CD4-positive, alpha-beta T cell (primary cell): ENCODE data around the gene APOL2. TPM values are rescaled to one million over a fixed set of nuclear protein-coding genes. Genes with fewer than 3 reads are reported as not detected.
"Not testable (repeated sequence)": the region's sequence is repeated elsewhere in the genome, so short reads cannot be mapped to it uniquely, and the experiment has no call there.

ENCODE experiments used
- ATAC-seq: fragments of 200-7000 bp; cut with Tn5 transposase; one replicate; pipeline ENCODE4 v1.10.0; 2022; ENCODE audit warnings: mild to moderate bottlenecking; ENCODE audit not compliant: poor library complexity
- CTCF ChIA-PET: fragments of 350-600 bp; sonication (Branson Sonifier 250); formaldehyde crosslinking; loops from one replicate; lab custom pipeline; 2021; ENCODE audit warnings: antibody characterized with exemption, inconsistent platforms; lab: Charles Lee
- POLR2A ChIA-PET: fragments of 350-600 bp; sonication (Branson Sonifier 250); formaldehyde crosslinking; loops from one replicate; lab custom pipeline; 2021; ENCODE audit warnings: antibody characterized with exemption, inconsistent platforms; lab: Charles Lee
- DNase-seq, 14 experiments: peaks; one replicate each; pipeline ENCODE4 v3.0.0-alpha.2; 2013 to 2020; ENCODE audit warnings: mixed read lengths in 2 of 14
- H3K27ac ChIP-seq, 2 donors: one replicate each; pipeline versions ENCODE4 v1.5.1 to v1.7.0; 2013; ENCODE audit warnings: low read length in 2 of 2, low read depth in 1 of 2, mild to moderate bottlenecking in 1 of 2
- H3K27me3 ChIP-seq, 2 experiments: 1 replicate in 1 of 2; 2 replicates in 1 of 2; pipeline versions ENCODE4 v1.6.1 to v1.7.0; 2013; ENCODE audit warnings: low read length in 2 of 2, control low read depth in 1 of 2, mild to moderate bottlenecking in 1 of 2, moderate library complexity in 1 of 2; ENCODE audit not compliant: insufficient read depth in 2 of 2, control insufficient read depth in 1 of 2
- H3K36me3 ChIP-seq: one replicate; pipeline ENCODE4 v1.6.1; 2013; ENCODE audit warnings: low read length, control low read depth; ENCODE audit not compliant: insufficient read depth
- H3K4me1 ChIP-seq: one replicate; pipeline ENCODE4 v1.6.1; 2013; ENCODE audit warnings: low read length, control low read depth; ENCODE audit not compliant: insufficient read depth
- H3K4me3 ChIP-seq: one replicate; pipeline ENCODE4 v1.5.1; 2013; ENCODE audit warnings: mild to moderate bottlenecking, low read length, moderate library complexity
- H3K9me3 ChIP-seq, 2 experiments: 1 replicate in 1 of 2; 2 replicates in 1 of 2; pipeline versions ENCODE4 v1.6.1 to v1.7.0; 2013; ENCODE audit warnings: low read length in 2 of 2, mild to moderate bottlenecking in 2 of 2, control low read depth in 1 of 2, moderate library complexity in 1 of 2; ENCODE audit not compliant: control insufficient read depth in 1 of 2, insufficient read depth in 1 of 2
- H3K27ac Mint-ChIP-seq: one replicate; pipeline ENCODE4 v1.8.0; 2020; ENCODE audit warnings: mixed read lengths
- H3K27me3 Mint-ChIP-seq: one replicate; pipeline ENCODE4 v1.8.0; 2021; ENCODE audit warnings: mixed read lengths
- H3K36me3 Mint-ChIP-seq: one replicate; pipeline ENCODE4 v1.8.0; 2021; ENCODE audit warnings: low read depth, mixed read lengths
- H3K4me1 Mint-ChIP-seq: one replicate; pipeline ENCODE4 v1.8.0; 2021; ENCODE audit warnings: low read depth, mixed read lengths
- H3K4me3 Mint-ChIP-seq: one replicate; pipeline ENCODE4 v1.8.0; 2020; ENCODE audit warnings: mild to moderate bottlenecking, mixed read lengths
- H3K9me3 Mint-ChIP-seq: one replicate; pipeline ENCODE4 v1.8.0; 2020; ENCODE audit warnings: mixed read lengths
- CTCF ChIP-seq: fragments of 200-600 bp; IDR thresholded peaks from one replicate; pipeline ENCODE4 v1.8.0; 2022; ENCODE audit warnings: antibody characterized with exemption, mild to moderate bottlenecking
- intact Hi-C, 2 experiments: fragments of 100-400 bp; cut with DNase I in 1 of 2; cut with micrococcal nuclease in 1 of 2; formaldehyde crosslinking; loops; one replicate each; pipeline versions ENCODE4 v1.15.1 to v1.9.0; 2023 to 2025; cut with DNase I, micrococcal nuclease
- total RNA-seq, 174 experiments: library from RNA in 2 of 174; stranded (reverse) in 2 of 174; gene quantifications; one replicate each; pipeline ENCODE4 v1.2.3 and lab custom pipeline; 2021 to 2026

The APOL2 gene
- total RNA-seq, 2 experiments from 2014 or later: 17.8 to 21.8 TPM

DNA sequence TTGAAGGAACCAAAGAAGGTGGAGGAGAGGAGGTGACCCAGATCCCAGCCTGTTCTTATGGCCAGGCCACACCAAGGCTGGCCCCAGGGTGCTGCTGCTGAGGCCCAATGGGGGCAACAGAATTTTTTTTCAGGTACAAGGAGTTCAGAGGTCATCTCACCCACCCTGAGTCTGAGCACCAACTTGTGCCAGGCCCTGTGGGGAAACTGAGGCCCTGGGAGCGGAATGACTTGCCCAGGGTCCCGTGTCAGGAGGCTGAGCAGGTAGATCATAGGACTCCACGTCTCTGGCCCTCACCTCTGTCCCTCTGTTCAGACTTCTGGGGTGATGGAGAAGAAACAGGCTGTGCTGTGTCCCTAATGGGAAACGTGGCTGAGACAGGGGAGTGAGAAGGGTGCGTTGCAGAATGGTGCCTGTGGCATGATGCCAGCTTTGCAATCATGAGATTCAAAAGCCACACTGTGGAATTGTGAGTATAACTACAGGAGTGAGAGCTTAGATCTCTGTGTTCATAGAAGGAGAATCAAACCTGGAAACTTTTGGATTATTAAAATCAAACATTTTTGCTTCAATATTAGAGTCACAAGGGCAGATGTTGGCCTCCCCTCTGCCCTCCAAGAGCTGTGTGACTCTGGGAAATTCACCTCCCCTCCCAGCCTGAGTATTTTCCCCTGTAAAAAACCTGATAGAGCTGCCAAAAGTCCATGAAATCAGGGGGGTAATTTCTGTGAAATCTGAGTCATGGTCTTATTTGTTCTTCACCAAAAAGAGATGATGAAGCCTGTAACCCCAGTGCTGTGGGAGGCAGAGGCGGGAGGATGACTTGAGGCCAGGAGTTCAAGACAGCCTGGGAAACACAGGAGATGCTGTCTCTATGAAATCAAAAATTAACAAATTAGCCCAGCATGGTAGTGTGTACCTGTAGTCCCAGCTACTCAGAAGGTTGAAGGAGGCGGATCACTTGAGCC lies 14.5 kb upstream of the APOL2 start:
- no peak for TF ChIP-seq CTCF
- ChIA-PET POLR2A (interaction anchor here (0.7 to 2.2 kb wide), 3 partner anchors 15 to 77 kb away, joined by 3 to 21 read pairs (median 3); partner anchors contain the start of gene APOL2), CTCF (interaction anchor here (1.0 to 2.2 kb wide), 4 partner anchors 15 to 217 kb away, joined by 3 to 7 read pairs (median 3); partner anchors contain the start of gene APOL2)
- H3K4me1 ChIP-seq: peaks cover 48% of the 10 kb centered on the region
- DNase-seq (peak in 1 of 14 experiments; percentile 25), ATAC-seq (no peak)
- peaks cover 48% of the 10 kb centered on the region for H3K4me1 Mint-ChIP-seq
- H3K9me3 ChIP-seq: no peaks in the 10 kb centered on the region
- H3K4me3 ChIP-seq: peak overlapping the region; percentile 64
- peak overlapping the region; percentile 85 for H3K27ac Mint-ChIP-seq
- H3K4me3 Mint-ChIP-seq: peak overlapping the region; percentile 91
- H3K36me3 Mint-ChIP-seq: peaks cover 48% of the 10 kb centered on the region
- peak overlapping the region; percentile 22 to 46 for H3K27ac ChIP-seq
- no peaks in the 10 kb centered on the region for H3K27me3 Mint-ChIP-seq
- H3K27me3 ChIP-seq: no peaks in the 10 kb centered on the region
- no peaks in the 10 kb centered on the region for H3K9me3 Mint-ChIP-seq
- intact Hi-C loops: loop anchor here in 1 of 2 experiments (2.0 kb wide), 1 partner anchor 53 kb away; the partner anchor contains the start of gene APOL4
- peaks cover 16% of the 10 kb centered on the region for H3K36me3 ChIP-seq

DNA sequence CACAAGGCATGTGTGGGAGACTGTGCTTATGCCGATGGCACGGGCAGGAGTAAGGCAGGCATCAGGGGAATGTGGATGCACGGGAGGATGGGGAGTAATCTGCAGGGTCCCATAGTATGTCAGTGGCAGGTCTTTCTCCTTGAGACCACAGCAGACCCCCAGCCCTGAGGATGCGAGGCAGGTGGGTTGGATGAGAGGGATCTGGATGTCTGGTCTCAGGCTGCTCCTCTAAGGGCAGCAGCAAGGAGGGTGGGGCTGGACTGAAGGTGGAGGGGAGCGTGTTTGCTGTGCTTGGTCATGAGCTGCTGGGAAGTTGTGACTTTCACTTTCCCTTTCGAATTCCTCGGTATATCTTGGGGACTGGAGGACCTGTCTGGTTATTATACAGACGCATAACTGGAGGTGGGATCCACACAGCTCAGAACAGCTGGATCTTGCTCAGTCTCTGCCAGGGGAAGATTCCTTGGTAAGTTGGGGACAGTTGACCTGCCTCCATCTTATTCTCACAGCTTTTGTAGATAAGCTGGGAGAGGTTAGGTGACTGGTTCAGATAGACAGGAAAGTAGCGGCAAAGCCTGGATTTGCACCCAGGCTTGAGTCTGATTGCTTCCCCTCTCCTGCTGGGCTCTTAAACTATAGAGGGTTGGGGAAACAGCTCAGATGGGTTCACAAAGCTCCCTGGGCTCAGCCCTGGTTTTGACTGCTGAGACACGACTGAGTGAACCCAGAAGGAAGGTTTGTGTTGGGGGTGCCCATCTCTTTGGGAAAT lies 13.6 kb upstream of the APOL2 start, which contains the start of gene APOL1:
Gene APOL1, plus strand, starts transcription at position 380 of the 769 bp plus-strand sequence. CDS start 1,823 bp downstream, outside the sequence.
- no peaks in the 10 kb centered on the region for H3K27me3 Mint-ChIP-seq
- peaks cover 40% of the 10 kb centered on the region for H3K36me3 Mint-ChIP-seq
- TF ChIP-seq CTCF: no peak
- ChIA-PET POLR2A (interaction anchor here (0.6 to 2.2 kb wide), 4 partner anchors 14 to 125 kb away, joined by 3 to 21 read pairs (median 3); partner anchors contain the start of gene APOL2), CTCF (interaction anchor here (1.0 to 2.2 kb wide), 3 partner anchors 14 to 34 kb away, joined by 3 to 7 read pairs (median 3); partner anchors contain the start of gene APOL2)
- H3K9me3 Mint-ChIP-seq: peaks cover 2% of the 10 kb centered on the region
- Histone ChIP-seq H3K9me3 (no peaks in the 10 kb centered on the region), H3K4me3 (peak within 1 kb of the TSS; percentile 64), H3K27ac (peak within 1 kb of the TSS; percentile 22 to 46), H3K4me1 (peaks cover 39% of the 10 kb centered on the region), H3K36me3 (peaks cover 12% of the 10 kb centered on the region), H3K27me3 (no peaks in the 10 kb centered on the region)
- peak within 1 kb of the TSS; percentile 85 for H3K27ac Mint-ChIP-seq
- peak within 1 kb of the TSS; percentile 91 for H3K4me3 Mint-ChIP-seq
- H3K4me1 Mint-ChIP-seq: peaks cover 39% of the 10 kb centered on the region
- intact Hi-C loops: no loop called here
- ATAC-seq (peak; percentile 90), DNase-seq (peak in 13 of 14 experiments; percentile 8 to 85 (median 35))

DNA sequence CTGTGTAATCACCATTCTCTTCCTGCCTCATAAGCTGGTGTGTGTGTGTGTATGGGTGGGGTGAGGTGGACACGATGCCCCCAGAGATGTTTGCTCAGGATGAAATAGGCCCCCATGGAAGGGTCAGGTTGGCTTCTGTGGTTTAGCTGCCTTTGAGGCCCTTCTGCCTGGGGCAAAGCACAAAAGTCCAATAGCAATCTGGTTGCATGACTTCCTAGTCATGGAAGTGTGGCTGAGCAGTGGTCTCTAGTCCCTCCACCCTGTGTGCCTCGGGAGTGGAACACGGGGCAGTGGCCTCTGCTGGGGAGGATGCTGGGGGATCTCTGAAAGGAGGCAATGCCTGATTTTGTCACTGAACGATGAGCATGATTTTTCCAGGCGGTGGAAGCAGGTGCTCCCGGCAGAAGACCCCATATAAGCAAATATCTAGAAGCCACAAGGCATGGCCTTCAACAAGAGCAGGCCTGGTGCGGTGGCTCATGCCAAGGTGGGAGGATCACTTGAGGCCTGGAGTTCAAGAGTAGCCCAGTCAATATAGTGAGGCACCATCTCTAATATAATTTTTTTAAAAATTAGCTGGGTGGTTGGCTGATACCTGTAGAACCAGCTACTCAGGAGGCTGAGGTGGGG lies 12.8 kb upstream of the APOL2 start:
- H3K27me3 Mint-ChIP-seq, H3K9me3 Mint-ChIP-seq, H3K36me3 ChIP-seq, ATAC-seq, DNase-seq, H3K4me3 ChIP-seq, intact Hi-C loops, H3K27me3 ChIP-seq, H3K9me3 ChIP-seq: not testable (repeated sequence)
- ChIA-PET CTCF (interaction anchor here (0.6 to 2.2 kb wide), 3 partner anchors 13 to 25 kb away, joined by 3 to 7 read pairs (median 4); partner anchors contain the start of gene APOL2), POLR2A (interaction anchor here (0.6 to 2.2 kb wide), 3 partner anchors 13 to 125 kb away, joined by 3 to 21 read pairs (median 3); partner anchors contain the start of gene APOL2)
- Mint-ChIP-seq H3K27ac (peak overlapping the region; percentile 85), H3K4me1 (peaks cover 35% of the 10 kb centered on the region), H3K4me3 (peak overlapping the region; percentile 91), H3K36me3 (peaks cover 34% of the 10 kb centered on the region)
- H3K27ac ChIP-seq: peak overlapping the region in 1 of 2 donors; percentile 23
- peaks cover 33% of the 10 kb centered on the region for H3K4me1 ChIP-seq

DNA sequence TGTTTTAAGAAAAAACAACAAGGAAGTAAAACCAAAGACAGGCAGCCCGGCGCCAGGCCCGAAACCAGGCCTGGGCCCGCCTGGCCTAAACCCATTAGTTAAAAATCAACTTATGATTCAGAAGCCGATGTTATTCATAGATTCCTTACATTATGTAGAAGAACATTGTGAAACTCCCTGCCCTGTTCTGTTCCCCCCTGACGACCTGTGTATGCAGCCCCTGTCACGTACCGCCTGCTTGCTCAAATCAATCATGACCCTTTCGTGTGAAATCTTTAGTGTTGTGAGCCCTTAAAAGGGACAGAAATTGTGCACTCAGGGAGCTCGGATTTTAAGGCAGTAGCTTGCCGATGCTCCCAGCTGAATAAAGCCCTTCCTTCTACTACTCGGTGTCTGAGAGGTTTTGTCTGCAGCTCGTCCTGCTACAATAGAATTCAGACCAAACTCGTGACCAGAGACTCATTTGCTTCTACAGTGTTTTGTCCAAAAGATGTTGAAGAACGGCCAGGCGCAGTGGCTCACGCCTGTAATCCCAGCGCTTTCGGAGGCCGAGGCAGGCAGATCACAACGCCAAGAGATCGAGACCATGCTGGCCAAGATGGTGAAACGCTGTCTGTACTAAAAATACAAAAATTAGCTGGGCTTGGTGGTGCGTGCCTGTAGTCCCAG lies 11.1 kb upstream of the APOL2 start:
- H3K36me3 Mint-ChIP-seq: peaks cover 20% of the 10 kb centered on the region
- H3K27me3 ChIP-seq, H3K27me3 Mint-ChIP-seq, POLR2A ChIA-PET, ATAC-seq, H3K36me3 ChIP-seq, H3K9me3 Mint-ChIP-seq, CTCF ChIA-PET, H3K9me3 ChIP-seq, H3K4me3 ChIP-seq, H3K27ac Mint-ChIP-seq, DNase-seq, H3K27ac ChIP-seq, intact Hi-C loops: not testable (repeated sequence)
- peaks cover 30% of the 10 kb centered on the region for H3K4me1 ChIP-seq
- peaks cover 20% of the 10 kb centered on the region for H3K4me1 Mint-ChIP-seq
- H3K4me3 Mint-ChIP-seq: peak overlapping the region; percentile 9
